Measurements from ENCODE around the gene GREM1. TPM values are rescaled to one million over a fixed set of nuclear protein-coding genes. Genes with fewer than 3 reads are reported as not detected.
A peak's percentile ranks its signal among the peaks of the same experiment; 100 is the strongest.

Gene GREM1
- 457 and 499 TPM in 2 replicates for total RNA-seq

DNA sequence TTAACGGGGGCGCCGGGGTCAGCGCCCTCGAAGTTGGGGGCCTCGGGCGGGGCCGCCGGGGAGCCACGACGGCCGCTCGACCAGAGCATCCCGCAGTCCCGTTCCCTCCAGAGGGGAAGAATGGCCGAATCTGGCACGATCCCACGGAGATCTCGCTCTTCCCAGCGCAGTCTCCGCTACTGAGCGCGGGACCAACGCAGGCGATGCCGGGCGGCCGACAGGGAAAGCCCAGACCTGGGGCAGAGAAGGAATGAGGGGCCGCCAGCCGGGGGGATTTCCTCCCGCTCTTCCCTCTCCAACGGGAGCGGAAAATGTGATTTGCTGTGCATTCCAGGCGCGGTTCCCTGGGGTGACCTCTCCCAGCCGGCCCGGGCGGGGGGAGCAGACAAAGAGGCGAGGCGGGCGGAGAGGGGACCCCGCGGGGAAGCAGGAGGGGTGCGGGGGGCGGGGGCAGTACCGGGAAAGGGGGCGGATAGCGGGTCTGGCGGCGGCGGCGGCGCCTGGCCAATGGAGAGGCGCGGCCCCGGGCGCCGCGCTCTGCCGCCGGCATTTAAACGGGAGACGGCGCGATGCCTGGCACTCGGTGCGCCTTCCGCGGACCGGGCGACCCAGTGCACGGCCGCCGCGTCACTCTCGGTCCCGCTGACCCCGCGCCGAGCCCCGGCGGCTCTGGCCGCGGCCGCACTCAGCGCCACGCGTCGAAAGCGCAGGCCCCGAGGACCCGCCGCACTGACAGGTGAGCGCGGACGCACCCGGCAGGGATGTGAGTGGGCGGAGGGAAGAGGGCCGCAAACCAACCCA is at the start of gene GREM1:
Gene GREM1, plus strand, starts transcription at position 579 of the 801 bp plus-strand sequence. CDS start 12,687 bp downstream, outside the sequence.
- TF ChIP-seq, protein P1, sequence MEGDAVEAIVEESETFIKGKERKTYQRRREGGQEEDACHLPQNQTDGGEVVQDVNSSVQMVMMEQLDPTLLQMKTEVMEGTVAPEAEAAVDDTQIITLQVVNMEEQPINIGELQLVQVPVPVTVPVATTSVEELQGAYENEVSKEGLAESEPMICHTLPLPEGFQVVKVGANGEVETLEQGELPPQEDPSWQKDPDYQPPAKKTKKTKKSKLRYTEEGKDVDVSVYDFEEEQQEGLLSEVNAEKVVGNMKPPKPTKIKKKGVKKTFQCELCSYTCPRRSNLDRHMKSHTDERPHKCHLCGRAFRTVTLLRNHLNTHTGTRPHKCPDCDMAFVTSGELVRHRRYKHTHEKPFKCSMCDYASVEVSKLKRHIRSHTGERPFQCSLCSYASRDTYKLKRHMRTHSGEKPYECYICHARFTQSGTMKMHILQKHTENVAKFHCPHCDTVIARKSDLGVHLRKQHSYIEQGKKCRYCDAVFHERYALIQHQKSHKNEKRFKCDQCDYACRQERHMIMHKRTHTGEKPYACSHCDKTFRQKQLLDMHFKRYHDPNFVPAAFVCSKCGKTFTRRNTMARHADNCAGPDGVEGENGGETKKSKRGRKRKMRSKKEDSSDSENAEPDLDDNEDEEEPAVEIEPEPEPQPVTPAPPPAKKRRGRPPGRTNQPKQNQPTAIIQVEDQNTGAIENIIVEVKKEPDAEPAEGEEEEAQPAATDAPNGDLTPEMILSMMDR (IDR thresholded peaks at IDR 0.05; ENCODE audit: extremely low read depth, low read depth, low read length) = no peak
- peak within 1 kb of the TSS; percentile 72 for H2AFZ ChIP-seq (ENCODE audit: low read length)
- peaks cover 52% of the 10 kb centered on the region for H3K79me2 ChIP-seq (ENCODE audit: insufficient read depth, low read length)
- no peaks in the 10 kb centered on the region for H3K27me3 ChIP-seq (ENCODE audit: insufficient read depth, low read length)
- H3K4me3 ChIP-seq (ENCODE audit: insufficient read depth, low read length) = peak within 1 kb of the TSS; percentile 93
- peak within 1 kb of the TSS; percentile 80 for H3K4me2 ChIP-seq (ENCODE audit: insufficient read depth, low read length)
- peak within 1 kb of the TSS; percentile 96 for H3K27ac ChIP-seq (ENCODE audit: low read depth, low read length)
- DNase-seq (ENCODE audit: insufficient read length, low spot score, missing footprints) = peak; percentile 95
- peaks cover 45% of the 10 kb centered on the region for H3K36me3 ChIP-seq (ENCODE audit: insufficient read depth, low read length)
- H3K9me3 ChIP-seq (ENCODE audit: low read depth, low read length) = no peaks in the 10 kb centered on the region
- H3K4me1 ChIP-seq (ENCODE audit: insufficient read depth, low read length) = peaks cover 27% of the 10 kb centered on the region
- peaks cover 38% of the 10 kb centered on the region for H4K20me1 ChIP-seq (ENCODE audit: insufficient read depth, low read length)

DNA sequence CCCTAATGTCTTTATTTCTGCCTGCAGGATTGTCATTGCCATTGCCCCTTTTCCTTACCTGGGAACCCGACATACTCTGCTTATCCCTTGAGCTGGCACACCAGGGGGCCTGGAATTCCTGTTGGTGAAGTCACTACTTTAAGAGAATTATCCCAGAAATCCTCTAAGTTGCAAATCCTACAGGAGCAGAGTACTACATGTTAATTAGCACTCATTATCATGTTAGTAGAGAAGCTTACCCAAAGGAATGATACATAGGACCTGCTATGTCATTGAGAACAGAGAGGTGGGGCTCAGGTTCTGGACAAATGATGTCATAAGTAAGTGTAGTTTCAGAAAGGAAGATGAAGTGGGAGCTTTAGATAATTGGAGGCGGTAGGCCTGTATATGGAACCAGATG is 48.9 kb upstream of the GREM1 start:
- Histone ChIP-seq H3K9me3 (ENCODE audit: low read depth, low read length) (no peaks in the 10 kb centered on the region), H3K4me3 (ENCODE audit: insufficient read depth, low read length) (no peak overlapping the region), H3K79me2 (ENCODE audit: insufficient read depth, low read length) (peaks cover 6% of the 10 kb centered on the region), H3K4me2 (ENCODE audit: insufficient read depth, low read length) (no peak overlapping the region), H4K20me1 (ENCODE audit: insufficient read depth, low read length) (no peaks in the 10 kb centered on the region), H3K27me3 (ENCODE audit: insufficient read depth, low read length) (no peaks in the 10 kb centered on the region), H3K36me3 (ENCODE audit: insufficient read depth, low read length) (no peaks in the 10 kb centered on the region), H3K27ac (ENCODE audit: low read depth, low read length) (peak overlapping the region; percentile 87), H2AFZ (ENCODE audit: low read length) (no peak overlapping the region), H3K4me1 (ENCODE audit: insufficient read depth, low read length) (peaks cover 36% of the 10 kb centered on the region)
- DNase-seq (ENCODE audit: insufficient read length, low spot score, missing footprints) = no peak
- TF ChIP-seq, protein P1 (IDR thresholded peaks at IDR 0.05; ENCODE audit: extremely low read depth, low read depth, low read length) = no peak

DNA sequence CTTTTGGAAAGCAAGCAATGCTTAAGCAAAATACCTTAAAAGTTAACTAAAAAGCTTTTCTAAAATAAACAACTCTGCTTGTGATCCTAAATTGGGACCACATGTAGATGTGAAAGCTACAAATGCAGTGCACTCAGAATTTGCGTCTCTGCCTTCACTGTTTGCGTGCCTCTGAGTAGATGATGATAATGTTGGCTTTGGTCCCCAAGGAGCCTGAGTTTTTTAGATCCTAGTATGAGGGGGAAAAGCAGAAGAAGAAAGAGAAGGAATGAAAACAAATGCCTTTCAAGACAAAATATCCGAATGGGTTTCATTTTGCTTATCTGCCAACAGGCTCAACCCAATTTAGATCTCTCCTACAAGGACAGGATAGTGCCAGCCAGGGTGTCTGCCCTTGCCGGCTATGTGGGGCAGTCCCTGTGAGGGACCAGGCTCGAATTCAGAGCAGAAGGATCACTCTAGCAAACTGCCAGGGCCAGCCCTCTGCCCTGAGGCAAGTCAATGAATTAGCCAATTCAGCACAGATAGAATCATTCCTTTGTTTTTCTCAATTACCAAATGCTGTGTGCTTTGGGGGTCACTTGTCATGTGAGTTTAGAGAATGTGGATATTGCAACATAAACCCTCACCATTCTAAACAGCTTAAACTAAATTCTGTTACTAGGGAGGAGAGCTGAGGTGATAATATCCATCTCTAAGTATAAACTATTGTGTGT is 47.8 kb upstream of the GREM1 start:
- Histone ChIP-seq H3K79me2 (ENCODE audit: insufficient read depth, low read length) (peaks cover 4% of the 10 kb centered on the region), H2AFZ (ENCODE audit: low read length) (peak overlapping the region; percentile 38), H3K9me3 (ENCODE audit: low read depth, low read length) (no peaks in the 10 kb centered on the region), H3K4me2 (ENCODE audit: insufficient read depth, low read length) (peak overlapping the region; percentile 72), H3K27me3 (ENCODE audit: insufficient read depth, low read length) (no peaks in the 10 kb centered on the region), H3K4me3 (ENCODE audit: insufficient read depth, low read length) (peak overlapping the region; percentile 43), H3K36me3 (ENCODE audit: insufficient read depth, low read length) (no peaks in the 10 kb centered on the region), H3K4me1 (ENCODE audit: insufficient read depth, low read length) (peaks cover 36% of the 10 kb centered on the region), H3K27ac (ENCODE audit: low read depth, low read length) (peak overlapping the region; percentile 87), H4K20me1 (ENCODE audit: insufficient read depth, low read length) (no peaks in the 10 kb centered on the region)
- peak; percentile 70 for DNase-seq (ENCODE audit: insufficient read length, low spot score, missing footprints)
- TF ChIP-seq, protein P1 (IDR thresholded peaks at IDR 0.05; ENCODE audit: extremely low read depth, low read depth, low read length) = no peak

DNA sequence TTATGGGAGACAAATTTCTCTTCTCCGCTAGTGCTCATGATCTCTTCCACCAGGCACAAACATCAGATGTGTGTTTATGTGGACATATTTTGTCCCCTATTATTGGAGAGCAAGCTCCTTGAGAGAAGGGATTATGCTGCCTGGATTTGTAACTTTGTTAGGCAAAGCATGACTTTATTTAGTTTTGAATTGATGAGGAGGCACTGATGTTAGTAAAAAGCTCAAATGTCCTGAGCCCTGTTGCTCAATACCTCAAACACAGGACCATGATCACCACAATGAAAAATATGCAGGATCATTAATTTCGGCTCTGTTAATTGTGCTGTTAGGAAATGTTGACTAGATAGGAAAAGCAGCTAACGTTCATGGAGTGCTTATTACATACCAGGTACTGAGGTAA is 47.2 kb upstream of the GREM1 start:
- TF ChIP-seq, protein P1 (IDR thresholded peaks at IDR 0.05; ENCODE audit: extremely low read depth, low read depth, low read length) = no peak

More for the DNA sequence above, 47.2 kb upstream of the GREM1 start:
- Histone ChIP-seq H3K4me3 (ENCODE audit: insufficient read depth, low read length) (no peak overlapping the region), H3K79me2 (ENCODE audit: insufficient read depth, low read length) (peaks cover 4% of the 10 kb centered on the region), H3K36me3 (ENCODE audit: insufficient read depth, low read length) (no peaks in the 10 kb centered on the region), H3K27me3 (ENCODE audit: insufficient read depth, low read length) (no peaks in the 10 kb centered on the region), H3K27ac (ENCODE audit: low read depth, low read length) (peak overlapping the region; percentile 87), H3K9me3 (ENCODE audit: low read depth, low read length) (no peaks in the 10 kb centered on the region), H2AFZ (ENCODE audit: low read length) (no peak overlapping the region), H3K4me2 (ENCODE audit: insufficient read depth, low read length) (peak overlapping the region; percentile 72), H4K20me1 (ENCODE audit: insufficient read depth, low read length) (no peaks in the 10 kb centered on the region), H3K4me1 (ENCODE audit: insufficient read depth, low read length) (peaks cover 40% of the 10 kb centered on the region)
- no peak for DNase-seq (ENCODE audit: insufficient read length, low spot score, missing footprints)
